Trophoblast cell (in vitro differentiated cells and primary cell): Measurements from ENCODE around the gene GTF2IRD1.

Experiments
- DNase-seq, 2 donors: peaks; one replicate each; pipeline ENCODE4 v3.0.0-alpha.2; 2016
- H2AFZ ChIP-seq: 2 replicates; pipeline ENCODE4 v1.6.1; 2013; ENCODE audit warnings: low read length, moderate library complexity, mild to moderate bottlenecking; ENCODE audit not compliant: insufficient read depth, poor library complexity
- H2AK5ac ChIP-seq: 2 replicates; pipeline ENCODE4 v1.6.1; 2013; ENCODE audit warnings: mild to moderate bottlenecking, low read length
- H2BK120ac ChIP-seq: 2 replicates; pipeline ENCODE4 v1.6.1; 2013; ENCODE audit warnings: low read length, mild to moderate bottlenecking, moderate library complexity; ENCODE audit not compliant: insufficient read depth, poor library complexity
- H2BK12ac ChIP-seq: 2 replicates; pipeline ENCODE4 v1.6.1; 2013; ENCODE audit warnings: mild to moderate bottlenecking, low read length, moderate library complexity
- H2BK5ac ChIP-seq: 2 replicates; pipeline ENCODE4 v1.6.1; 2013; ENCODE audit warnings: low read length, low read depth, moderate library complexity, mild to moderate bottlenecking; ENCODE audit not compliant: poor library complexity
- H3K14ac ChIP-seq: 2 replicates; pipeline ENCODE4 v1.6.1; 2013; ENCODE audit warnings: mild to moderate bottlenecking, low read length
- H3K18ac ChIP-seq: 2 replicates; pipeline ENCODE4 v1.6.1; 2013; ENCODE audit warnings: mild to moderate bottlenecking, low read length
- H3K23ac ChIP-seq: 2 replicates; pipeline ENCODE4 v1.6.1; 2013; ENCODE audit warnings: low read length
- H3K27ac ChIP-seq: 2 replicates; pipeline ENCODE4 v1.5.1; 2013; ENCODE audit warnings: low read depth, mild to moderate bottlenecking, inconsistent platforms, low read length, moderate library complexity
- H3K27me3 ChIP-seq: 2 replicates; pipeline ENCODE4 v1.6.1; 2013; ENCODE audit warnings: inconsistent platforms, mild to moderate bottlenecking, low read length, moderate library complexity; ENCODE audit not compliant: insufficient read depth
- H3K36me3 ChIP-seq, 2 experiments: 1 replicate in 1 of 2; 2 replicates in 1 of 2; pipeline ENCODE4 v1.6.1; 2013; ENCODE audit warnings: low read length in 2 of 2, mild to moderate bottlenecking in 2 of 2, moderate library complexity in 1 of 2; ENCODE audit not compliant: insufficient read depth in 2 of 2, control insufficient read depth in 1 of 2
- H3K4ac ChIP-seq: 2 replicates; pipeline ENCODE4 v1.6.1; 2013; ENCODE audit warnings: low read depth, mild to moderate bottlenecking, low read length, moderate library complexity
- H3K4me1 ChIP-seq, 2 experiments: 1 replicate in 1 of 2; 2 replicates in 1 of 2; pipeline ENCODE4 v1.6.1; 2013; ENCODE audit warnings: low read length in 2 of 2, mild to moderate bottlenecking in 2 of 2, moderate library complexity in 1 of 2; ENCODE audit not compliant: insufficient read depth in 2 of 2, control insufficient read depth in 1 of 2
- H3K4me2 ChIP-seq: 2 replicates; pipeline ENCODE4 v1.6.1; 2013; ENCODE audit warnings: inconsistent platforms, mild to moderate bottlenecking, low read length, moderate library complexity
- H3K4me3 ChIP-seq: 2 replicates; pipeline ENCODE4 v1.5.1; 2013; ENCODE audit warnings: mild to moderate bottlenecking, low read depth, low read length, inconsistent platforms
- H3K79me1 ChIP-seq: one replicate; pipeline ENCODE4 v1.6.1; 2013; ENCODE audit warnings: low read length
- H3K79me2 ChIP-seq: 2 replicates; pipeline ENCODE4 v1.6.1; 2013; ENCODE audit warnings: low read length, mild to moderate bottlenecking; ENCODE audit not compliant: control insufficient read depth, insufficient read depth, poor library complexity
- H3K9ac ChIP-seq: 2 replicates; pipeline ENCODE4 v1.6.1; 2013; ENCODE audit warnings: mild to moderate bottlenecking, low read length
- H3K9me3 ChIP-seq: 2 replicates; pipeline ENCODE4 v1.6.1; 2013; ENCODE audit warnings: low read depth, mild to moderate bottlenecking, control low read depth, inconsistent platforms, low read length; ENCODE audit not compliant: insufficient read depth
- H4K12ac ChIP-seq: 2 replicates; pipeline ENCODE4 v1.6.1; 2013; ENCODE audit warnings: low read depth, mild to moderate bottlenecking, low read length, moderate library complexity
- H4K8ac ChIP-seq: 2 replicates; pipeline ENCODE4 v1.6.1; 2013; ENCODE audit warnings: low read depth, mild to moderate bottlenecking, low read length, moderate library complexity
- H4K91ac ChIP-seq: one replicate; pipeline ENCODE4 v1.6.1; 2013; ENCODE audit warnings: low read depth, mild to moderate bottlenecking, low read length, moderate library complexity
- WGBS: extraction: QIAGEN DNeasy Blood & Tissue Kit; methylation state at CpG from one replicate; pipeline ENCODE4 v1.1.7; 2013; ENCODE audit warnings: missing lambda C conversion rate; ENCODE audit not compliant: insufficient read length, insufficient coverage; ENCODE audit errors: extremely low coverage; 5-methylcytosine and 5-hydroxymethylcytosine counted together

GTF2IRD1 gene

DNA sequence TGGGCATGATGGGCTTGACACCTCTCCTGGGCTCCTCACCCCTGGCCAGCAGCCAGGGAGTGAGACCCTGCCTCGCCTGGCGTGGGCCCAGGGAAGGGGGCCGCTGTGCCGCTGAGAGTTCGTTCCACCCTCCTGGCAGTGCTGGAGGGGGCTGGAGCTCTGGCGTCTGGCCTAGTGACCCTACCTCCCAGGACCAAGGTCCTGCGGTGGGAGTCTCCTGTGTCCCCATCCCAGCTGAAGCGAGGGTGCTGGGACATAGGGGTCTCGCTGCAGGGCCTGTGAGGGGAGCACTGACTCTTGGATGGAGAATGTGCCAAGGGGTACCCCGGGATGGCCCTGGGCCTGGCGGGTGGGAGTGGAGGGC is 1.2 kb downstream of the GTF2IRD1 start:
- H3K79me1 ChIP-seq: peaks cover 15% of the 10 kb centered on the region
- peak overlapping the region; percentile 78 for H3K4me3 ChIP-seq
- no peak overlapping the region for H3K27ac ChIP-seq
- H3K27me3 ChIP-seq: no peaks in the 10 kb centered on the region
- H3K9ac ChIP-seq: peak overlapping the region; percentile 28
- no peak overlapping the region for H4K91ac ChIP-seq
- no peak overlapping the region for H2AFZ ChIP-seq
- no peak overlapping the region for H2BK12ac ChIP-seq
- H3K36me3 ChIP-seq: peaks cover 2 to 4% of the 10 kb centered on the region in 2 experiments
- H3K14ac ChIP-seq: peak overlapping the region; percentile 6
- peaks cover 6% of the 10 kb centered on the region for H3K79me2 ChIP-seq
- no peak for DNase-seq
- H2BK120ac ChIP-seq: no peak overlapping the region
- no peak overlapping the region for H4K8ac ChIP-seq
- no peak overlapping the region for H3K4ac ChIP-seq
- no peak overlapping the region for H2BK5ac ChIP-seq
- WGBS: no CpG with 5 or more reads among the region's 11 CpGs
- peaks cover 2 to 8% of the 10 kb centered on the region in 2 experiments for H3K4me1 ChIP-seq
- H3K23ac ChIP-seq: no peak overlapping the region
- H3K9me3 ChIP-seq: peaks cover 2% of the 10 kb centered on the region
- no peak overlapping the region for H2AK5ac ChIP-seq
- H3K4me2 ChIP-seq: peak overlapping the region; percentile 76
- peak overlapping the region; percentile 7 for H3K18ac ChIP-seq
- H4K12ac ChIP-seq: peak overlapping the region; percentile 1

DNA sequence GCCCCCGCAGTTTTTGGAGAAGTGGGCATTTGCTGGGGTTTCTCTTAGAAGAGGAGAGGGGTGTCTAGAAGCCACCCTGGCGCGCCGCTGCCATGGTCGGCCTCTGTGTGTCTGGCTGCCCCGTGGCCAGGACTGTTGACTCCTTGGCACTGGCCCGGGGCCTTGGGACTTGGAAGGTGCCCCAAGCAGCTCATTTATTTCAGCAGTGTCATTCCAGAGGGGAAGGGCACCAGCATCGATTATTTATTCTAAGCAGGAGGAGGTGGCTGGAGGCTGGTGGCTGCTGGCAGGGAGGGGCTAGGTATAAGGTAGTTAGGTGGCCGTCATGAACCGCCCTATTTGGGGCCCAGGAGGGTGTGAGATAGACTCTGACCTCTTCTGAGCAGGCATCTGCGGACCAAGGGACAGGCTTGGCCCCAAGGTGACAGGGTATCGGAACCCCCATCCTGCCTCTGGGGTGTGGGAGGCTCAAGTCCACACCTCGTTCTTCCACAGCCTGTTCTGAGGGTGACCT is 1.6 kb downstream of the GTF2IRD1 start:
- no CpG with 5 or more reads among the region's 13 CpGs for WGBS
- Histone ChIP-seq H3K4me2 (no peak overlapping the region), H2AK5ac (no peak overlapping the region), H2BK120ac (no peak overlapping the region), H3K36me3 (peaks cover 2 to 4% of the 10 kb centered on the region in 2 experiments), H3K79me2 (peaks cover 6% of the 10 kb centered on the region), H2AFZ (no peak overlapping the region), H3K27me3 (no peaks in the 10 kb centered on the region), H3K23ac (no peak overlapping the region), H2BK12ac (no peak overlapping the region), H3K79me1 (peaks cover 15% of the 10 kb centered on the region), H3K9me3 (peaks cover 2% of the 10 kb centered on the region), H4K8ac (no peak overlapping the region), H3K27ac (no peak overlapping the region), H3K9ac (no peak overlapping the region), H3K4me3 (no peak overlapping the region), H3K4me1 (peaks cover 2 to 8% of the 10 kb centered on the region in 2 experiments), H2BK5ac (no peak overlapping the region), H4K91ac (no peak overlapping the region), H3K4ac (no peak overlapping the region), H3K18ac (no peak overlapping the region), H4K12ac (no peak overlapping the region), H3K14ac (no peak overlapping the region)
- no peak for DNase-seq

DNA sequence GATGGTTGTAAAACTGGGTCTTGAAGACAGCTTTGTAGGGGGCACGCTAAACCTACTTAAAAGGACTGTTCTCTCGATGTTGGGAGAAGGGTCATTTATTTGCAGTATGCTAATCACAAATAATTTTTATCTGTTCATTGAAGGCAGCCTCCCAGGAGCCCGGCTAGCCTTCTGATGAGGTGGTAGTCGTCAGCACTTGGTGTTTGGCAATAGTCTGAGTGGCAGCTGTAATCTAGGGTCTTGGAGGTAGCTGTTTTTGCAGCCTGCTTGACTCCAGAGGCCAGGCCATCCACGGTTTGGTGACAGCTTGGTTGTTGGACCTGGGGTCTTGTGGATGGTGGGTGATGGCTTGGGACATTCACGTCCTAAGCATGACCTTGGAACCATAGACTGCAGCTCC is 2.2 kb downstream of the GTF2IRD1 start:
- no peak overlapping the region for H3K9ac ChIP-seq
- H4K12ac ChIP-seq: no peak overlapping the region
- no peak overlapping the region for H2BK5ac ChIP-seq
- WGBS: no CpG with 5 or more reads among the region's 6 CpGs
- no peak overlapping the region for H4K8ac ChIP-seq
- H3K79me1 ChIP-seq: peaks cover 15% of the 10 kb centered on the region
- H3K27me3 ChIP-seq: no peaks in the 10 kb centered on the region
- H3K18ac ChIP-seq: no peak overlapping the region
- H3K4me2 ChIP-seq: no peak overlapping the region
- peaks cover 2% of the 10 kb centered on the region for H3K9me3 ChIP-seq
- H3K23ac ChIP-seq: no peak overlapping the region
- H3K36me3 ChIP-seq: peaks cover 2 to 4% of the 10 kb centered on the region in 2 experiments
- H3K4me1 ChIP-seq: peaks cover 2 to 8% of the 10 kb centered on the region in 2 experiments
- no peak overlapping the region for H2BK120ac ChIP-seq
- no peak overlapping the region for H3K4me3 ChIP-seq
- H4K91ac ChIP-seq: no peak overlapping the region
- no peak overlapping the region for H2BK12ac ChIP-seq
- H3K4ac ChIP-seq: no peak overlapping the region
- peaks cover 7% of the 10 kb centered on the region for H3K79me2 ChIP-seq
- H3K27ac ChIP-seq: no peak overlapping the region
- no peak overlapping the region for H3K14ac ChIP-seq
- no peak for DNase-seq
- no peak overlapping the region for H2AK5ac ChIP-seq
- H2AFZ ChIP-seq: no peak overlapping the region

DNA sequence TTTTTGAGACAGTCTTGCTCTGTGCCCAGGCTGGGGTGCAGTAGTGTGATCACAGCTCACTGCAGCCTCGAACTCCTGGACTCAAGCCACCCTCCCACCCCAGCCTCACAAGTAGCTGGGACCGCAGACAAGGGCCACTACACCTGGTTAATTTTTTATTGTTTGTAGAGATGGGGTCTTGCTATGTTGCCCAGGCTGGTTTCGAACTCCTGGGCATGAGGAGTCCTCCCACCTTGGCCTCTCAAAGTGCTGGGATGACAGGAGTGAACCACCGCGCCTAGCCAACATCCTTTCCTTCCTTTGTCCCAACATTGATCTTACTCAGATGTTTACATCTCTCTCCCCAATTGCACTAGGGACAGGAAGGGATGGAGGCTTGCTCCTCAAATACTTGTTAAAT is 3.3 kb downstream of the GTF2IRD1 start:
- no peak overlapping the region for H3K18ac ChIP-seq
- H2BK5ac ChIP-seq: no peak overlapping the region

More for the DNA sequence above, 3.3 kb downstream of the GTF2IRD1 start:
- H3K36me3 ChIP-seq: peaks cover 2 to 4% of the 10 kb centered on the region in 2 experiments
- H2BK12ac ChIP-seq: no peak overlapping the region
- H4K91ac ChIP-seq: no peak overlapping the region
- no peak overlapping the region for H4K8ac ChIP-seq
- WGBS: no CpG with 5 or more reads among the region's 5 CpGs
- no peak overlapping the region for H3K4me2 ChIP-seq
- no peak overlapping the region for H3K14ac ChIP-seq
- H3K27me3 ChIP-seq: no peaks in the 10 kb centered on the region
- no peak overlapping the region for H3K4me3 ChIP-seq
- H3K79me1 ChIP-seq: peaks cover 15% of the 10 kb centered on the region
- H2AFZ ChIP-seq: no peak overlapping the region
- DNase-seq: no peak
- no peak overlapping the region for H4K12ac ChIP-seq
- H3K4me1 ChIP-seq: peaks cover 2 to 8% of the 10 kb centered on the region in 2 experiments
- no peak overlapping the region for H2AK5ac ChIP-seq
- peaks cover 2% of the 10 kb centered on the region for H3K9me3 ChIP-seq
- H3K4ac ChIP-seq: no peak overlapping the region
- no peak overlapping the region for H3K9ac ChIP-seq
- no peak overlapping the region for H2BK120ac ChIP-seq
- no peak overlapping the region for H3K23ac ChIP-seq
- peaks cover 9% of the 10 kb centered on the region for H3K79me2 ChIP-seq
- no peak overlapping the region for H3K27ac ChIP-seq
